Activated naive CD4-positive, alpha-beta T cell treated with anti-CD3 and anti-CD28 coated beads, Interleukin-2, amount 50 U/mL, for 24 hours (primary cell): ENCODE results near the gene NSD2.
A peak's percentile ranks its signal among the peaks of the same experiment; 100 is the strongest.

Experiments
- H3K27ac Mint-ChIP-seq: one replicate; pipeline ENCODE4 v1.8.0; 2021; ENCODE audit warnings: mild to moderate bottlenecking, mixed read lengths
- H3K27me3 Mint-ChIP-seq: one replicate; pipeline ENCODE4 v1.8.0; 2021; ENCODE audit warnings: mixed read lengths
- H3K36me3 Mint-ChIP-seq: one replicate; pipeline ENCODE4 v1.8.0; 2021; ENCODE audit warnings: mixed read lengths
- H3K4me1 Mint-ChIP-seq: one replicate; pipeline ENCODE4 v1.8.0; 2021; ENCODE audit warnings: mixed read lengths
- H3K4me3 Mint-ChIP-seq: one replicate; pipeline ENCODE4 v1.8.0; 2021; ENCODE audit warnings: mild to moderate bottlenecking, mixed read lengths
- H3K9me3 Mint-ChIP-seq: one replicate; pipeline ENCODE4 v1.8.0; 2021; ENCODE audit warnings: mixed read lengths

NSD2 gene

GRCh38 chr4:1870578-1871443 lies at the start of gene NSD2:
NSD2 (plus strand) TSS chr4:1871393; CDS start chr4:1900655, 29,262 bp downstream.
- no peaks in the 10 kb centered on the region for H3K9me3 Mint-ChIP-seq
- no peaks in the 10 kb centered on the region for H3K36me3 Mint-ChIP-seq
- H3K27me3 Mint-ChIP-seq, result no peaks in the 10 kb centered on the region
- peak within 1 kb of the TSS; percentile 93 for H3K4me3 Mint-ChIP-seq
- H3K27ac Mint-ChIP-seq, result peak within 1 kb of the TSS; percentile 99
- peaks cover 33% of the 10 kb centered on the region for H3K4me1 Mint-ChIP-seq

- no peaks in the 10 kb centered on the region for H3K9me3 Mint-ChIP-seq
- H3K4me3 Mint-ChIP-seq, result no peak overlapping the region
- H3K36me3 Mint-ChIP-seq, result peaks cover 10% of the 10 kb centered on the region
- H3K4me1 Mint-ChIP-seq, result no peaks in the 10 kb centered on the region
- H3K27me3 Mint-ChIP-seq, result no peaks in the 10 kb centered on the region
- no peak overlapping the region for H3K27ac Mint-ChIP-seq
Observed at GRCh38 chr4:1821679-1822567, 49.3 kb upstream of the NSD2 start.

- peaks cover 10% of the 10 kb centered on the region for H3K36me3 Mint-ChIP-seq
- H3K27me3 Mint-ChIP-seq, result no peaks in the 10 kb centered on the region
- H3K9me3 Mint-ChIP-seq, result no peaks in the 10 kb centered on the region
- H3K4me1 Mint-ChIP-seq, result no peaks in the 10 kb centered on the region
- no peak overlapping the region for H3K4me3 Mint-ChIP-seq
- no peak overlapping the region for H3K27ac Mint-ChIP-seq
Observed at GRCh38 chr4:1822568-1823544, 48.3 kb upstream of the NSD2 start.

GRCh38 chr4:1823545-1823932 lies 47.7 kb upstream of the NSD2 start:
- H3K9me3 Mint-ChIP-seq, result no peaks in the 10 kb centered on the region
- no peaks in the 10 kb centered on the region for H3K4me1 Mint-ChIP-seq
- H3K27me3 Mint-ChIP-seq, result no peaks in the 10 kb centered on the region
- no peak overlapping the region for H3K4me3 Mint-ChIP-seq
- no peak overlapping the region for H3K27ac Mint-ChIP-seq
- H3K36me3 Mint-ChIP-seq, result peaks cover 10% of the 10 kb centered on the region

GRCh38 chr4:1824746-1825145 lies 46.4 kb upstream of the NSD2 start:
- Mint-ChIP-seq H3K9me3 (no peaks in the 10 kb centered on the region), H3K27ac (no peak overlapping the region), H3K36me3 (peaks cover 9% of the 10 kb centered on the region), H3K27me3 (no peaks in the 10 kb centered on the region), H3K4me1 (no peaks in the 10 kb centered on the region), H3K4me3 (no peak overlapping the region)

- Mint-ChIP-seq H3K27ac (no peak overlapping the region), H3K27me3 (no peaks in the 10 kb centered on the region), H3K4me3 (no peak overlapping the region), H3K4me1 (no peaks in the 10 kb centered on the region), H3K36me3 (peaks cover 9% of the 10 kb centered on the region), H3K9me3 (no peaks in the 10 kb centered on the region)
Observed at GRCh38 chr4:1825326-1825725, 45.9 kb upstream of the NSD2 start.

- Mint-ChIP-seq H3K36me3 (peaks cover 10% of the 10 kb centered on the region), H3K4me3 (no peak overlapping the region), H3K9me3 (no peaks in the 10 kb centered on the region), H3K4me1 (no peaks in the 10 kb centered on the region), H3K27me3 (no peaks in the 10 kb centered on the region), H3K27ac (no peak overlapping the region)
Observed at GRCh38 chr4:1826531-1827350, 44.5 kb upstream of the NSD2 start.

- no peak overlapping the region for H3K27ac Mint-ChIP-seq
- H3K9me3 Mint-ChIP-seq, result no peaks in the 10 kb centered on the region
- H3K4me3 Mint-ChIP-seq, result no peak overlapping the region
- H3K36me3 Mint-ChIP-seq, result peaks cover 12% of the 10 kb centered on the region
- no peaks in the 10 kb centered on the region for H3K27me3 Mint-ChIP-seq
- H3K4me1 Mint-ChIP-seq, result no peaks in the 10 kb centered on the region
Observed at GRCh38 chr4:1830234-1830633, 41.0 kb upstream of the NSD2 start.

GRCh38 chr4:1830642-1831228 lies 40.5 kb upstream of the NSD2 start:
- Mint-ChIP-seq H3K27me3 (no peaks in the 10 kb centered on the region), H3K4me3 (no peak overlapping the region), H3K4me1 (no peaks in the 10 kb centered on the region), H3K36me3 (peaks cover 12% of the 10 kb centered on the region), H3K27ac (no peak overlapping the region), H3K9me3 (no peaks in the 10 kb centered on the region)

GRCh38 chr4:1831331-1831730 lies 39.9 kb upstream of the NSD2 start:
- Mint-ChIP-seq H3K36me3 (peaks cover 14% of the 10 kb centered on the region), H3K4me1 (no peaks in the 10 kb centered on the region), H3K27ac (no peak overlapping the region)

GRCh38 chr4:1832690-1833089 lies 38.5 kb upstream of the NSD2 start:
- Mint-ChIP-seq H3K27me3 (no peaks in the 10 kb centered on the region), H3K4me3 (no peak overlapping the region), H3K4me1 (no peaks in the 10 kb centered on the region), H3K27ac (no peak overlapping the region), H3K9me3 (no peaks in the 10 kb centered on the region), H3K36me3 (peaks cover 14% of the 10 kb centered on the region)

More at GRCh38 chr4:1831331-1831730, 39.9 kb upstream of the NSD2 start:
- H3K9me3 Mint-ChIP-seq, result no peaks in the 10 kb centered on the region
- H3K4me3 Mint-ChIP-seq, result no peak overlapping the region
- no peaks in the 10 kb centered on the region for H3K27me3 Mint-ChIP-seq

- no peaks in the 10 kb centered on the region for H3K9me3 Mint-ChIP-seq
- H3K27ac Mint-ChIP-seq, result no peak overlapping the region
- H3K36me3 Mint-ChIP-seq, result peaks cover 14% of the 10 kb centered on the region
- H3K4me1 Mint-ChIP-seq, result no peaks in the 10 kb centered on the region
- H3K27me3 Mint-ChIP-seq, result no peaks in the 10 kb centered on the region
- H3K4me3 Mint-ChIP-seq, result no peak overlapping the region
Observed at GRCh38 chr4:1833307-1834046, 37.7 kb upstream of the NSD2 start.

- Mint-ChIP-seq H3K4me3 (no peak overlapping the region), H3K4me1 (no peaks in the 10 kb centered on the region), H3K36me3 (peaks cover 18% of the 10 kb centered on the region), H3K27ac (no peak overlapping the region), H3K9me3 (no peaks in the 10 kb centered on the region), H3K27me3 (no peaks in the 10 kb centered on the region)
Observed at GRCh38 chr4:1834047-1834775, 37.0 kb upstream of the NSD2 start.
